GM21390 (cell line): Measurements from ENCODE around the gene JARID2.

Experiments used
- ATAC-seq: cut with Tn5 transposase; IDR thresholded peaks from one replicate; pipeline ENCODE4 v1.9.1; 2021; ENCODE audit not compliant: unreplicated experiment

The JARID2 gene

GRCh38 chr6:15369838-15370237, 124.0 kb downstream of the JARID2 start:
- ATAC-seq, result no peak

DNA sequence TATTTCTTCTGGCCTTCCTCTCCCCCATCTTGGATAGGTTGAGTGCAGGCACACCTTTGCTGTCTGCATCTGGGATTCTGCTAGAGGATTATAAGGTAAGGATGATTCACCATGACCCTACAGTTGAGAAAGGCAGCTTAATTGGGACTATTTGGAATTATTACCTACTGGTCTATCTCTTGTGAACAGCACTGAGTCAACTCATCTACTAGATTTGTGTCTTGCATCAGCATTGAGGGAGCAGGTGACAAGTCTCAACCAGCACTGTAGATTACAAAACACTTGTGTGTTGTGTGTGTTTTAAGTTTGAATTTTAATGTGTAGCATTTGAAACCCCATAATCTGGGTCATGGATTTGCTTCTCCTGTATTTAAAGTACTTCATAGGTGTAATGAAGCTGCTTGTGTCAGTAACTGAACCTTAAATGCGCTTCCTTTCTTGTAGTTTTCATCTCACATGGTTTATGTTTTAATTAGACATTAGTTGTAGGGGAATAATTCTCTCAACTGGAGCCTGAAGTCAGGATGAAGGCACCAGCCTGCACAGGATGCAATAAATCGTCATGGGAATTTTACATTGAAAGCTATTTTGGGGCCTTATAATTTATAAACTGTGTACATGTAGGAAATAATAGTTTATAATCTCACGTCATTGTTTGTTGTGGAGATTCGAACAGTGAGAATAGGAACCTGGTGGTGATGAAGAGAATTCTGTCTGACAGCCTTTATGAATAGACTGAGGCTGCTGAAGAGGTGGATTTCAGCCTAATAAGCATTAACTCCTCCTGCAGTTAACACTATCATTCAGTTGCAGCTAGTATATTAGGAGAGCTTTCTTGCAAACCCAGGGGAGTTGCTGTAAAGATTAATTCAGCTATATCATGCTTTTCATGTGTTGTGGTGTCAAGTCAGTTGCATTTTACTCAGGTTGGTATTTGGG, 125.1 kb downstream of the JARID2 start:
- no peak for ATAC-seq

DNA sequence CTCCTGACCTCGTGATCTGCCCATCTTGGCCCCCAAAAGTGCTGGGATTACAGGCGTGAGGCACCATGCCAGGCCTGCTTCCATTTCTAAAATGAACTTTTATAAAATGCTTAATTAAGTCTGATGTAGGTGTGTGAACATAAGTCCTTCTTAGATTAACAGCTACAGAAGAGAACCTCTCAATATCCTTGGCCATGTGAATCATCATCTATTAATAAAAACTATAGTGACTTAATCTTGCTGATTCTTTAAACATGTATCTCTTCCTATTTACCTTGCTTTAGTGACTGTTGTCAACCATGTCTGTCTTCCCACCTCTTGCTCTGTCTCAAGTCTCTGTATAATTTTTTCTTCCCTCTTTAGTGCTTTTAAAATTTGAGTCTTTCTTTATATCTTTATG, 127.1 kb downstream of the JARID2 start:
- no peak for ATAC-seq

DNA sequence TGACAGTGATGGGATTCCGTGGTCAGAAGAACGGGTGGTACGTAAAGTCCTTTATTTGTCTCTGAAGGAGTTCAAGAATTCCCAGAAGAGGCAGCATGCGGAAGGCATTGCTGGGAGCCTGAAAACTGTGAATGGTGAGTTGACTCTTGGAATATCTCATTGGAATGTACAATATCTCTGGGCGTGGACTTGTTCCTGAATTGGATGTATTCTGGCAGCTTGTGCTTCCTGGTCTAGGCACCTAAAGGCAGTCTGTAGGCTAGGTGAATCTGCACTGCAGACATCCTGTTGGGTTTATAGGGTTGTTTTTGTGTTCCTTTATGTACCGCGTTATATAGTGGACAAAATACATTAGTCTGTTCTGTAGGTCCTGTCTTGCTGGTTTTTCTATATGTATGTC, 128.2 kb downstream of the JARID2 start:
- no peak for ATAC-seq

DNA sequence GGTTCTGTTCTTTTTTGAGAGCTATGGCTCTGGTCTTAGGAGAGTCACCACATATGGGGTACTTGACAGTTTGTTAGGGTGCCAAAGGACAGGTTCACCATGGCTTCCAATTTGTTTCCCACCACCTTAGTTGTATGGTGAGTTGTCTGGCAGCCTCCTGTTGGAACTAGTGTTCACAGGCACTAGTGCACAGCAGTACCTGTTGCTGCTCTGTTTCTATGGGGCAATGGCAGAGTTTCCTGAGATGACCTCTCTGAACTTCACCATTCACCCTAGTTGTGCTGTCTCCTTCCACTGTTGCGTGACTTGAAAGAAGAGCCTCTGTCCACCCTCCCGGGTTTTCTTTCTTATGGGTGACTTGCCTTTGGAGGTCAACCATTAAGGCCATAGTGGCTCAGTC, 129.1 kb downstream of the JARID2 start:
- no peak for ATAC-seq

GRCh38 chr6:15375638-15376290, 129.9 kb downstream of the JARID2 start:
- ATAC-seq, result no peak

DNA sequence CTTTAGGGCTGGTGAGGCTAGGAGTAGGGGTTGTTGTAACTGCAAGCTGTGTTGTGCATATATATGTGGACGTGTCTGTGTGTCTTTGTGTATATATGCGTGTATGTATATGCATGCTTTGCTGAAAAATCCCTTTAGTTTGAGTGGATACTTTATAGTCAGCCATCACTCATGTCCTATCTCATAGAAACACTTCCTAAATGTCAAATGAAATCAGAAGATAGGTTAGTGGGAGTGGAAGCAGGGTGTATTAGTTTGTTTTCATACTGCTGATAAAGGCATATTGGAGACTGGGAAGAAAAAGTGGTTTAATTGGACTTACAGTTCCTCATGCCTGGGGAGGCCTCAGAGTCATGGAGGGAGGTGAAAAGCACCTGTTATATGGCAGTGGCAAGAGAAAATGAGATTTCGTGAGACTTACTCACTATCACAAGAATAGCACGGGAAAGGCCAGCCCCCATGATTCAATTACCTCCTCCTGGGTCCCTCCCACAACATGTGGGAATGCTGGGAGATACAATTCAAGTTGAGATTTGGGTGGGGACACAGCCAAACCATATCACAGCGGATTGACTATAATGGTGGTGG, 131.1 kb downstream of the JARID2 start:
- no peak for ATAC-seq

GRCh38 chr6:15378272-15378671, 132.4 kb downstream of the JARID2 start:
- ATAC-seq, result no peak

- ATAC-seq, result no peak
Measured at GRCh38 chr6:15378866-15379265, 133.0 kb downstream of the JARID2 start.

DNA sequence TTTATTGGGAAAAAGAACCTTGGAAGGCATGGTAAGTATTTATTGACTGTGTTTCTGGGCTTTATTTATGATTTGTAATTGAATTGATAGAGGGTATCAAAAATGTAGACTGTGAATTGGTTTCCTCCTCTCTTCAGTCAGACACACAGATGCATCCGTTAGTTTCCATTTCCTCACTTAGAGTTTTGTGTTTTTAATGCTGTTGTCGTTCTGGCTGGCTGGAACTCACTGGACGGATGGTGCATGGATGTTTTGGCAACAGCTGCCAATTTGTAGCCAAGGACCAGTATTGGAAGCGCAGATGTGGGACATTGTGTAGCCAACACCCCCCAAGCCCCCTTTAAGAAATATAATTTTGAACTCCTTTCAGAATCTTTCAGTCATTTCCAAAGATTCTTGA, 134.5 kb downstream of the JARID2 start:
- ATAC-seq, result no peak

- ATAC-seq, result no peak
Measured at GRCh38 chr6:15382089-15382488, 136.2 kb downstream of the JARID2 start.

GRCh38 chr6:15382712-15383111, 136.8 kb downstream of the JARID2 start:
- no peak for ATAC-seq

DNA sequence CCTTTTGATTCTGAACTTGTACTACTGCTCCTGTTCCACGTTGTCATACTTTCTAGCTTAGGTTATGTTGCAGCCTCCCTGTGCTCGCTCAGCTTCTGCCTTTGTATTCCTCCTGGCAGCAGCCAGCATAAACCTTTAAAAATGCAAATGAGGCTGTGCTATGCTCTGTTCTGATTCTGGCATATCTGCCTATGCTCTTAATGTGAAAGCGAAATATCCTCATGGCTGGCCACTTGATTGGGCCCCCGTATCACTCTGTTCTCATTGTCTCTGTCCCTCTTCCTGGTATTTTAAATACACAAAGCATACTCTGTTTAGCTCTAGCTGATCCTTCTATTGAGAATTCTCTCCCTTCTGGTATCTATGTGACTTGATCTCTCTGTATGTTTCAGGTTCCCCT, 139.0 kb downstream of the JARID2 start:
- peak; percentile 39 for ATAC-seq

DNA sequence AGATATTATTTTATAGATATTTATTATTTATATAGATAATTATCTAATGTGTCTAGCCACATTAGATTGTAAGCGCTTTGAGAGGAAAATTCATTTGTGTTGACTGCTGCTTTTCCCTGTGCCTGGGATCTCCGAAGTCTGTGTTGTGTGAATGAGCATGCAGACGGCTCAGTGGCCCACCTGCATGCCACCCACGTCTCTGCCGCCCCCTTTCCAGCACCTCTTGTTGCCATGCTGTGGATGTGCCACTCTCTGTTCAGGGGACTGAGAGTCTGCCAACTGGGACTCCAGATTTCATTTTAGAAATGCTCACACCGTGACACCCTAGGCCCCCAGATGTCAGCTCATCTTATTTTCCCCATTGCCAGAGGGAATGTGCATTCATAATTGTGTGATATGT, 139.7 kb downstream of the JARID2 start:
- no peak for ATAC-seq

- ATAC-seq, result no peak
Measured at GRCh38 chr6:15386110-15386755, 140.4 kb downstream of the JARID2 start.

DNA sequence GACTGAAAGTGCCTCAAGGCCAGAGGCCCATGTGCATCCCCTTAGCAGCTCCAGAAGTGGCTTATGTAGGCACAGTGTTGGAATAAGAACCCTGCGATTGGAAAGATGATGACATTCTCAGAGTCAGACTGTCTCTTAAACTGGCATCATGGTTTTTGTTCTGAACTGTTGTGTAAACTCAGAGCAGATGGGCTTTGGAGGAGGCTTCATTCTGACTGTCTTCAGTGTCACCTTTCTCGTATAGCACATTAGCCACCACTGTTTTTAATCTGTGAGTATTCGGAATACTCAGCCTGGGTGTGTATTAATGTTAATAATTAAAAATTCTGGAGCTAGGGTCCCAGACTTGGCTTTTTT, 140.9 kb downstream of the JARID2 start:
- no peak for ATAC-seq

DNA sequence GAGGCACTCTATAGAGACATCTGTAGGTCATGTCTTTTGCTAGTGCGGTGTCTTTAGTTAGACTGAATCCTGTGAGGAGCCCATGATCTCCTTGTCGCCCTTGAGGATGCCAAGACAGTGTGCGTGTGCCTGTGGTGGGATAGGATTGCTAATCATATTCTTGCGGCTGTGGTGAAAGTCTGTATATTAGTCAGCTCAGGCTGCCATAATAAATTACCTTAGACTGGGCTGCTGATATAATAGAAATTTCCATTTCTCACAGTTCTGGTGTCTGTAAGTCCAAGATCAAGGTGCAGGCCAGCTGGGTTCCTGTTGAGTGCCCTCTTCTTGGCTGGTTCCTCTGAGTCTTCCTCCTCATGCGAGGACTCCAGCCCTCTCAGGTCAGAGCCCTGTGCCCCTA, 141.2 kb downstream of the JARID2 start:
- no peak for ATAC-seq

DNA sequence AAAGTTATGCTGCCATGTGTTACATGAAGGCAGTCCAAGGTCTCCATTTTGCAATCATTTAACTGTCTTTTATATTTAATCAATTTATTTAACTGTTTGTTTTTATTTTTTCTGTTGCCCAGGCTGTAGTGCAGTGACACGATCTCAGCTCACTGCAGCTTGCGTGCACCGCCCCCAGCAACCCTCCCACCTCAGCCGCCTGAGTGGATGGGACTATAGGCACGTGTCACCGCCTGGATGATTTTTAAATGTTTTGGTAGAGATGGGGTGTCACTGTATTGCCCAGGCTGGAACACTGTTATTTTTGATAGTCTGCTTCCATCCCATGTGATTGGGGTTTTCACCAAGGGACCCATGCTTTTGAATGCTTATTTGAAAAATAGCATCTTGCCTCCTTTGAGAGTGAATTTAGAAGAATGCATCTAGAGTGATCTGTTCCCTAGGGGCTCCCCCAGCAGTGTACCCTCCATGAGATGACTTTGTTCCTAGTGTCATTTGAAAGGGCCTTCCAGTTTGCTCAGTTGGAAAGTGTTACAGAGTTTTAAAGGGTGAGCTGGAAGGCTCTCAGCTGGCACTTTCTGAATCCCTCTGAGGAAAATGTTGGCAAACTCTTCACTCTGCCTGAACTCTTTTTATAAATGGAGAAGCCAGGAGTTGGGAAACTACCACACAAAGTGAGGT, 143.4 kb downstream of the JARID2 start:
- no peak for ATAC-seq

GRCh38 chr6:15389765-15390723, 144.2 kb downstream of the JARID2 start:
- ATAC-seq, result no peak

DNA sequence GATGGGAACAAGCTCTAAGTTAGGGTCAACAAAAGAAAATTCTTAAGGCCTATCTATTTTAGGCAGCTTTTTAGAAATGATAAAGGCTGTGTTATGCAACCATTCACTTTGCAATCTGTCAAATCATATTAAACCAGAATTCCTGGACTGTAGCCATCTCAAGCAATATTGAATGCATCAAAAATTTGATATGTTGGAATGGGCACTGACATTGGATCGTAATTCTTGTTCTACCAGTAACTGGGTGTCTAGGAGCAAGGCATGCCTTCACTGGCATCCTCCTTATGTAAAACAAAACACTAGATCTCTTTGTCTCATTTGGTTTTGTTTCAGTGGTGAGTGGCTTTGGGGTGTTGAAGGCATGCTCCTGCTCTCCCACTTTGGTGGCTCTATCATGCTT, 145.6 kb downstream of the JARID2 start:
- ATAC-seq, result no peak
